ENCODE data around the gene MIPEP.

MIPEP gene

DNA sequence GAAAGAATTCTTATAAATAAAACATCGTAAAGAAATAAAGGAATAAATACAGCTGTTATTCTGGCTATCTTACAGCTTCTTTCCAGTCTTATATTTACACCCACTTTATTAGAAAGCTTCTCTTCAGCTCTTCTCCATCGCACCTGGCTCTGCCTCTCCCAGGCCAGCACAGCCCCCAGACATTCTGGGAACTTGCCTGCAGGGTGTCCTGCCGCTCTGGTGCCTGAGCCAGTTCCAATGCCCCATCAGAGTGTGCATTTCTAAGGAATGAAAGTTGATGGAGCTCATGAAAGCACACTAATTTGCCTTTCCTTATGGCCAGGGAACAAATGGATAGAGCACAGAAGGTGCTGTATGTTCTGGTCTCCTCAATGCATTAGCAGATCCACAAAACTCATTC is 68.7 kb downstream of the MIPEP start:
- no peak overlapping the region for H3K4me3 ChIP-seq (ENCODE audit: low read depth, low read length)
- DNase-seq (ENCODE audit: low read depth) = no peak
- TF ChIP-seq, protein P1, sequence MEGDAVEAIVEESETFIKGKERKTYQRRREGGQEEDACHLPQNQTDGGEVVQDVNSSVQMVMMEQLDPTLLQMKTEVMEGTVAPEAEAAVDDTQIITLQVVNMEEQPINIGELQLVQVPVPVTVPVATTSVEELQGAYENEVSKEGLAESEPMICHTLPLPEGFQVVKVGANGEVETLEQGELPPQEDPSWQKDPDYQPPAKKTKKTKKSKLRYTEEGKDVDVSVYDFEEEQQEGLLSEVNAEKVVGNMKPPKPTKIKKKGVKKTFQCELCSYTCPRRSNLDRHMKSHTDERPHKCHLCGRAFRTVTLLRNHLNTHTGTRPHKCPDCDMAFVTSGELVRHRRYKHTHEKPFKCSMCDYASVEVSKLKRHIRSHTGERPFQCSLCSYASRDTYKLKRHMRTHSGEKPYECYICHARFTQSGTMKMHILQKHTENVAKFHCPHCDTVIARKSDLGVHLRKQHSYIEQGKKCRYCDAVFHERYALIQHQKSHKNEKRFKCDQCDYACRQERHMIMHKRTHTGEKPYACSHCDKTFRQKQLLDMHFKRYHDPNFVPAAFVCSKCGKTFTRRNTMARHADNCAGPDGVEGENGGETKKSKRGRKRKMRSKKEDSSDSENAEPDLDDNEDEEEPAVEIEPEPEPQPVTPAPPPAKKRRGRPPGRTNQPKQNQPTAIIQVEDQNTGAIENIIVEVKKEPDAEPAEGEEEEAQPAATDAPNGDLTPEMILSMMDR (IDR thresholded peaks at IDR 0.05; ENCODE audit: low read depth, low read length, missing control alignments) = no peak
- in situ Hi-C loops (cut with HindIII; ENCODE audit: low sequenced_read_pairs) = no loop called here

DNA sequence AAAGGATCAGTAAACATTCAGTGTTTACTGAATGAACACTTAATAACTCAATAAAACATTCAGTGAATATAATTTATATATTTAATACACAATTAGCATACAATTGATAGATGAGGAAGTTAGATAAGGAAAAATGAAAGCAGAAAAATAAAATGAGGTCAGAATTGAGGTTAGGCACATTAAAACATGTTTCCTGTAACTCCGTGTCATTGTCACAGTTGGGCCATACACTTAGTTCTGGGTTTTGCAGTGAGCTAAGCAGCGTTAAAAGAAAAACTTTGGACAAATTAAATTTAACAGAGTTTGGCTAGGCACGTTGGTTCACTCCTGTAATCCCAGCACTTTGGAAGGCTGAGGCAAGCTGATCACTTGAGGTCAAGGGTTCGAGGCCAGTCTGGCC is 71.4 kb downstream of the MIPEP start:
- no peak overlapping the region for H3K4me3 ChIP-seq (ENCODE audit: low read depth, low read length)
- in situ Hi-C loops (cut with HindIII; ENCODE audit: low sequenced_read_pairs) = no loop called here
- no peak for DNase-seq (ENCODE audit: low read depth)
- TF ChIP-seq, protein P1 (IDR thresholded peaks at IDR 0.05; ENCODE audit: low read depth, low read length, missing control alignments) = no peak

DNA sequence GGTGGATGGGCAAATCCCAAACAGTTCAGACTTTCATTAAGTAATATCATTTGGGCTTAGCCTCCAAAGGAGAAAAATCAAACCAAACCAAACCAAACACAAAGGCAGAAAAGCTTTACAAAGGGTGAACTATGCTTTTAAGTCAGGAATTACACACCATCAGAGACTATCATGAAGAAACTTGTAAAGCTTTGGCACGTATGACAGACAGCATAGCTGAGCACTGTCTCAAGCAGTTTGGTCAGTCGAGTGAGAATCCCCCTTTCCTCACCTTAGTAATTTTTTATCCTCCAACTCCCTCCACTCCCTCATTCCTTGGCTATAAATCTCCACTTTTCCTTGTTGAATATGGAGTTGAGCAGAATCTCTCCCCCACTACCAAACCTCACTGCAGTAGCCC is 72.1 kb downstream of the MIPEP start:
- TF ChIP-seq, protein P1 (IDR thresholded peaks at IDR 0.05; ENCODE audit: low read depth, low read length, missing control alignments) = no peak
- H3K4me3 ChIP-seq (ENCODE audit: low read depth, low read length) = no peak overlapping the region
- no peak for DNase-seq (ENCODE audit: low read depth)
- in situ Hi-C loops (cut with HindIII; ENCODE audit: low sequenced_read_pairs) = no loop called here

DNA sequence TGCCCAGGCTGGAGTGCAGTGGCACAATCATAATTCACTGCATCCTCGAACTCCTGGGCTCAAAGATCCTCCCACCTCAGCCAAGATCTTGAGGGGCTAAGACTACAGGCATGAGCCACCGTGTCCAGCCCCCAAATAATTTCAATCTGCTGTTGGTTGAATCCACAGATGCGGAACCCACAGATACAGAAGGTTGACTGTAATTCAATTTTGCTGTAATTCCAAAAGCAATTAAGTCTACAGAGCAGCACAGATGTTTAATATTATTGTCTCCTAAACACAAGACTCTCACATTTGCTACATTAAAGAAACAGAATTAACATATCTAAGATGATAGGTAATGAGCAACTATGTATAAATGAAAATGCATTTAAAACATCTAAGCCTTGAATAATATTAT is 75.6 kb downstream of the MIPEP start:
- TF ChIP-seq, protein P1 (IDR thresholded peaks at IDR 0.05; ENCODE audit: low read depth, low read length, missing control alignments) = no peak
- in situ Hi-C loops (cut with HindIII; ENCODE audit: low sequenced_read_pairs) = no loop called here
- H3K4me3 ChIP-seq (ENCODE audit: low read depth, low read length) = no peak overlapping the region
- DNase-seq (ENCODE audit: low read depth) = no peak

DNA sequence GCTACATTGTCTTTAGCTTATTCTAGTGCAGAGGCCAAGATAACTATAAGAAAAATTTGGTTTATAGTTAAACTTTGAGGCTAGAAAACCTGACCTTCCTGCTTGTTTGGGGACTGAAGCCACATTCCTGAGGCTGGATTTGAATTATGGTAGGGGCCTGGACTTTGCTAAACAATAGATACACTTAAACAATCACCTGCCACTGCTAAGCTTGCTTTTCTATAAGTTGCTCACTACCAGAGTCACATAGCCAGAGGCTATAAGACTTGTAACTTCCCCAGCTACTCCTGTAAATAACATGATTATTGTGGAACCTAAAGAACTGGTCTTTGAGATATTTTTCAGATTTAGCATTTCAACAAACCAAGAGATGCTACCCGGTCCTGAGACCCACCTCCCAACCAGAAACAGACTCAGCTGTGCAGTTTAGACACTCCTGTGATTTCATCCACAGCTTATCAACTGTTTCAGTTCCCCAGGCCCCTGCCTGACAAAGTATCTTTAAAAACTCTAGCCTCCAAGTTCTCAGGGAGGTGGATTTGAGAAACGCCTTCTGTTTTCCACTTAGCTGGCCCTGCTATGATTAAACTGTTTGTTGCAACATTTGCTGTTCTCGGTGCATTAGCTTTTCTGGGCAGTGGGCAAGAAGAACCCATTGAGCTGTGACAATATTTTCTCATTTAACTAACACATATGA is 77.7 kb downstream of the MIPEP start:
- in situ Hi-C loops (cut with HindIII; ENCODE audit: low sequenced_read_pairs) = no loop called here
- DNase-seq (ENCODE audit: low read depth) = no peak
- H3K4me3 ChIP-seq (ENCODE audit: low read depth, low read length) = no peak overlapping the region
- TF ChIP-seq, protein P1 (IDR thresholded peaks at IDR 0.05; ENCODE audit: low read depth, low read length, missing control alignments) = no peak

DNA sequence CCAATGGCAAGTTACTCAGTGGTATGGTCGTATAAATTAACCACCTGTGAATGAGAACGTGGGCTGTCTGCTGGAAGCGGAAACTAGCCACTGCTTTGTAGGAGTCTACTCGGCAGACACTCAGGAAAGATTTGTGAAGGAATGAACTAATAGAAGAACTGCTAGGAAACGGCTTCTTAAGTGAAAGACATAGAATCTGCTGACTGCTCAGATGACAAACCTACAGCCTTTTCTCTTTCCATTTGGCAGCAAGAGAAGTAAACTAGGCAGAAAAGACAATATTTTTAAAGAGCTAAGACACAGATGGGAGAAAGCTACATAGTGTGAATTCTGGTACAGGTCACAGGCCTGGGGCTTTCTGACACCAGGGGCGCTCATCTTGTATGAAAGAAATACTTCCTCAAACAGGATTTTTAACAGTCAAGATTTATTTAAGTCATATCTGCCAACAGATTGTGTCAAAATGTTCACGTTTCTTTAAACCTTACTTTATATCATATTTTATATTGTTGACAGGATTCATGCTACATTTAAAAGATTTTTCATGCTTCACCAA is 78.4 kb downstream of the MIPEP start:
- H3K4me3 ChIP-seq (ENCODE audit: low read depth, low read length) = no peak overlapping the region
- in situ Hi-C loops (cut with HindIII; ENCODE audit: low sequenced_read_pairs) = no loop called here
- DNase-seq (ENCODE audit: low read depth) = no peak
- TF ChIP-seq, protein P1 (IDR thresholded peaks at IDR 0.05; ENCODE audit: low read depth, low read length, missing control alignments) = no peak
